ENCODE data around the gene ZSWIM7.

The ZSWIM7 gene, protein sequence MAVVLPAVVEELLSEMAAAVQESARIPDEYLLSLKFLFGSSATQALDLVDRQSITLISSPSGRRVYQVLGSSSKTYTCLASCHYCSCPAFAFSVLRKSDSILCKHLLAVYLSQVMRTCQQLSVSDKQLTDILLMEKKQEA

DNA sequence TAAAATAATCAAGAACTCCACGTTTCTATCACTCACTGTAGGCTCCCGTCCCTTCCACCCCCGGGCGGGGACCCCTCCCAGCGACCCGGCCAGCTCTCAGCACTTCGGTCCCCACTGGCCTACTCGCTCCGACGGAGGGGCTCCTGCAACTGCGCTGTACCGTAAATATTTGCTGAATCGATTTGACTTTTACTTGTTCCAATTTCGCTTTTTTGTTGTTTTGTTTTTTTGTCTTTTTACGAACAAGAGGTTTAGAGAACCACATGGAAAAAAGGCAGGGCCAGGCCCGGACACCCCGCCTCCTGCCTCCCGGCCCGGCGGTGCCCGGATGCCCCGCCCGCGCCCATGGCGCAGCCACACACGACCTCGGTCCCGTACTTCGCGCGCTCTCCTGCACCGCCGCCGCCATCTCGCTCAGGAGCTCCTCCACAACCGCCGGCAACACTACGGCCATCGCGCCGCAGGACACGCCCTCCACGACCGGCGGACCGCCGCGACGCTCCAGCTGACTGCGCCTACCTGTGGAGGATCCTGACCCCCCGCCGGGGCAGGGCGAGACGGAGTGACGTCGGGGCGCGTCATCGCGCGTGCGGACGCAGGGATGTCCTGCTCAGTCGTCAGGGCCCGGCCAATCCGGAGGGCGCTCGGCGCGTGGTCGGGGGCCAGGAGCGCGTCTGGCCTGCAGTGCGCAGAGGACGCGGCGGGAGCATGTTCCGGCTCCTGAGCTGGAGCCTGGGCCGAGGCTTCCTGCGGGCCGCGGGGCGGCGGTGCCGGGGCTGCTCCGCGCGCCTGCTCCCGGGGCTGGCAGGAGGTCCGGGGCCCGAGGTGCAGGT, at the start of gene ZSWIM7, which contains the start of gene TTC19:
Gene ZSWIM7, minus strand, starts transcription at position 564 of the 833 bp plus-strand sequence. Its CDS starts 110 bp downstream, at position 454.
Gene TTC19, plus strand, starts transcription at position 684 of the 833 bp plus-strand sequence. Its CDS starts 25 bp downstream, at position 709.
- peak; percentile 16 for DNase-seq

DNA sequence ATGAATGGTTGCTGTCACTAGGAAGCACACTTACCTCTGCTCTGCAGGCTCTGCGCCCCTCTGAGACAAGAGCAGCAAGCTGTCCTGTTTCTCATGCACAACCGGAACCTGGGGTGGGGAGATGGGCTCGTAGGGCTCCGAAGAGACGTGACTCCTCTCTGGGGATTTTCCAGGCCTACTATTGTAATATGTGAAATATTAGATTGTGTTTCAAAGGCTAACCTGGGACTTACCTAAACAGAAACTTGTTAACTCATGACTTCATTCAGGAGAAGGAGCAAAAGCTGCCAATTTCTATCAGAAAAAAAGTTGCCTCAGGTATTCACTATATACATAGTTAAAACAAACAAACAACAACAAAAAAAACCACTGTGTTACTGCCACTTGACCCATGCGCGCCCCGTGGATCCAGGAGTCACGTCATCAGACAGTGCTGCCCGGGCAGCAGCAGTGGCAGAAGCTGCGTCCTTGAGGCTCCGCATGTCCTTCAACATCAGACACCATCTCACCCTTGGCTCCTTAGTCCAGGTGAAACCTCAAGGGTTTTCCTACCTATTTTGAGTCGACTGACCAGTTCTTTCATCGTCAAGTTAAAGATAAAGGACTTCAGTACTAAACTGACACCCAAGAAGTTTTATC, 49.4 kb upstream of the ZSWIM7 start:
- no peak for DNase-seq

DNA sequence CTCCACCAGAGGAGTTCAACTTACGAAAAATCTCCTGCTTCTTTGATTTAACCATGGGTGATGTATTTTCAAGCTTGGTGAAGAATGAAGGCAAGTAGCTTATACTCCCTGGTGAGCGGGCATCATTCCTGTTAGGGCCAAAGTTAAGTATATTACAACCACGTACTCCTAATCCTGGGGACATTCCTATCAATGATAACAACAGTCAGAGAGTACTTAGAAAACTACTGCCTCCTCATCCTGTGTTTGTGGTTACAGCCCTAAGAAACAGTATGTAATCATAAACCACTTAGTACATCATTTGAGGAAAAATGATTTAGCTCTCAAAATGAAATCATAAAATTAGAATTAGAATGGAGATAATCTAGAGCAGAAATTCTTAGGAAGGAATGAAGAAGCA, 47.5 kb upstream of the ZSWIM7 start:
- no peak for DNase-seq

DNA sequence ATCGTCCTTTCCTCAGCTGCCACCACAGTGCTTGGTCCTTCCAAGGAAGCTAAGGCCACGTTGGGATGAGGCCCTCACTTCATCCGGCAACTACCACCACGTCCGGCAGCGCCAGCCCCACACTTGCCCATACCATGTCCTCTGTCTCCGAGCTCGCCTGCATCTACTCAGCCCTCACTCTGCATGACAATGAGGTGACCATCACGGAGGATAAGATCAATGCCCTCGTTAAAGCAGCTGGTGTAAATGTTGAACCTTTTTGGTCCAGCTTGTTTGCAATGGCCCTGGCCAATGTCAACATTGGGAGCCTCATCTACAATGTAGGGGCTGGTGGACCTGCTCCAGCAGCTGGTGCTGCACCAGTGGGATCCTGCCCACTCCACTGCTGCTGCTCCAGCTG, 45.0 kb upstream of the ZSWIM7 start:
- DNase-seq, result no peak

- no peak for DNase-seq
These were observed 41.3 kb upstream of the ZSWIM7 start for GRCh38 chr17:16040710-16041251.

- no peak for DNase-seq
These were observed 38.1 kb upstream of the ZSWIM7 start for GRCh38 chr17:16037636-16038035.

DNA sequence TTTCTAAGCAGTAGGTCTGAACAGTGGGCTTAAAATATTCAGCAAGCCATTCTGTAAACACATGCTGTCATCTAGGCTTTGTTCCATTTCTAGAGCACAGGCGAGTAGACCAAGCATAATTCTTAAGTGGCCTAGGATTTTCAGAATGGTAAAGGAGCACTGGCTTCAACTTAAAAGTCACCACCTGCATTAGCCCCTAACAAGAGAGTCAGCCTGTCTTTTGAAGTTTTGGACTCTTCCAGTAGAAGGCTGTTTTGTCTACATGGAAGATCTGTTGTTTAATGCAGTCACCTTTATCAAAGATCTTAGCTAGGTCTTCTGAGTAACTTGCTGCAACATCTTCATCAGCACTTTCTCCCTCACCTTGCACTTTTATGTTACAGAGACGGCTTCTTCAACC, 36.8 kb upstream of the ZSWIM7 start:
- no peak for DNase-seq

DNA sequence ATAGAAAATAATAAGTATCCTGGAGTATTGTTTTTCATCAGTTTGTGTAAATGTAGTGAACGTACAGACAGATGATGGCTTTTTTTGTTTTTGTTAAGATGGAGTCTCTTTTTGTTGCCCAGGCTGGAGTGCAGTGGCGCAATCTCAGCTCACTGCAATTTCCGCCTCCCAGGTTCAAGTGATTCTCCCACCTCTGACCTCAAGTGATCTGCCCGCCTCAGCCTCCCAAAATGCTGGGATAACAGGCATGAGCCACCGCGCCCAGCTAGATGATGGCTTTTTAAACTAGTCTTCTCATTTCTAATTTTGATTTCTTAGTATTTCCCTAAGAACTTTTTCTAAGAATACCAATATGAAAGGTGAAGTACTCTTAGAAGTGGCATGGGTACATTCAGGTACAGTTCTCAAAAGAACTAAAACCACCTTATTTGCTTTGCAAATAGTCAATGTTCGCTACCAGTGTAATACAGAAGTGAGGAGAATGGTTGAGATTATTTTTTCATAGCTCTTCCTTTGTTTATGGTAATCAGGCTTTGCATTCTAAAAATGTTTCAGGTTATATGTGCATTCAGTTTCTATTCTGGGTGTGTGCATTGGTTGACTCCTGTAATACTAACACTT, 34.3 kb upstream of the ZSWIM7 start:
- DNase-seq, result no peak

DNA sequence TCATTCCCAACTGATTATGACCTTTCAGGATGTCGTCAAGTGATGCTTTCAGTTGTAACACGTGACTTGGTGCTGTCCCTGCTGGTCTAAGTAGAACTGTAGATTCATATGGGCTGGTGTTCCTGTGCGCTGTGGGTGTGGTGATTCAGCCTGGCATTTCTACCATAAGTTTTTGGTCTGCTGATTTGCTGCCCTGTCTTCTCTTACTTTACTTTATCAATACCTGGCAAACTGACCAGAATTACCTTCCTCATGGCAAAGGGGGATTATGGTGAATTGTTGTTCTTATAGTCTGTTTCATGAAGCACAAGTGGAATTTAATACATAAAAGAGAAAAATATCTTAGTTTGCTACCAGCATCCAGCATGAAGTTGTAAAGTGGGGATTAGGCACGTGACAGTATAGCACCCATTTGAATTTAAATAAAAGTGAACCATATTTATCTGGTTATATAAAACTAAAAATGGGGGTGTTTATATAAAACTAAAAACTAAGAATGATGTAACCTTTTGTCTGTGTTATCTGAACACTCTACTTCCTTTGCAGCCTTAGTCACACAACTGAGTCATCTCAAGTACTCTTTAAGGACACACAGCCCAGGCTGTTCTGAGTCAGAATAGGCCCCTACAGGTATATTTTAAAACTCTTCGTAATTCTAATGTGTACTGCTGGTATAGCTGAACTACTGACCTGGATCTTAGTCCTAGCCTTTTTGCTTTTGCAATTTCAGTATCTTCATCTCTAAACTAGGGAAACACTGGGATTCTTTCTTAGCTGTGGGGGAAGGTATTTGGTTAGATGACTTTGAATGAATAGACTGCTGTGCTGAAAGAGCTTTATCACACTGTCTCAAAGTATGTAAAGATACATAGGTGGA, 28.4 kb upstream of the ZSWIM7 start:
- DNase-seq, result no peak

DNA sequence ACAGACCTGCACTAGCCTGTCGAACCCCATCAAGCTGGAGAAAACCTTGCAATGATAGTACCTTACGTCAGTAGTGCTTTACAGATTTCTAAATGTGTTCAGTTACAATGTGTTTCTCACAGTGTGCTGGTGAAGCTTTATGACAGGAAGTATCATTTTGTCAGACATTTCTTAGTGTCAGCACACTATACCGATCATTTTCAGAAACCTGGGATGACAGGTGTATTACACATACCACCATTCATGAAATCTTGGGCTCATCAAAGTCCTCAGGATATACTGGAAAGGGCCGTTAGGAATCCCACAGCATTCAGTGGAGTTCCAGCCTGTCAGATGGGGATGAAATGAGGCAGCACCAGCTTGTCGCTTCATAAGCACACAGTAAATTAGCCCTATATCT, 27.4 kb upstream of the ZSWIM7 start:
- DNase-seq, result no peak

GRCh38 chr17:16025202-16025601, 25.7 kb upstream of the ZSWIM7 start:
- no peak for DNase-seq

DNA sequence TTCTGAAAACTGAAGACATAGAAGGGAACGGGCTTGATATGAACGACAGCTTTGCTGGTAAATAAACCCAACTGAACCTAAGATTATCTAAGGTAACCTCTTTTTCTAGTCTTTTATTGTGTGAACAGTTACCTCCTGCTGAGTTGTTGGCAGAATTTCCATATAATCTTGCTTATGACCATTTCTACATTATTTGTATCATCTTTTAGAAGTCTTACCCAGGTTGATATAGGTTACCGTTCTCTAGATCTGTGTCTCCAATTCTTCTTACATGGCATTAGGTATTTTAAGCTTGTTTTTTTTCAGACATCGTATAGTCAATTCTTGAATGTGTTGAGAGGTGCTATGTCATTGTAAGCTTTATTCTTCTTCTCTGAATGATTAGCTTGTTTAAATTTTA, 24.4 kb upstream of the ZSWIM7 start:
- no peak for DNase-seq

- no peak for DNase-seq
These were observed 19.8 kb upstream of the ZSWIM7 start for GRCh38 chr17:16019347-16019746.

- DNase-seq, result no peak
These were observed 14.5 kb upstream of the ZSWIM7 start for GRCh38 chr17:16013943-16014407.

GRCh38 chr17:16007439-16007838, 7.9 kb upstream of the ZSWIM7 start:
- DNase-seq, result no peak

GRCh38 chr17:16005636-16006035, 6.1 kb upstream of the ZSWIM7 start:
- no peak for DNase-seq

GRCh38 chr17:16003841-16004240, 4.3 kb upstream of the ZSWIM7 start:
- no peak for DNase-seq

- no peak for DNase-seq
These were observed 3.3 kb upstream of the ZSWIM7 start for GRCh38 chr17:16002708-16003260.

- no peak for DNase-seq
These were observed 1.9 kb upstream of the ZSWIM7 start for GRCh38 chr17:16001226-16001897.

DNA sequence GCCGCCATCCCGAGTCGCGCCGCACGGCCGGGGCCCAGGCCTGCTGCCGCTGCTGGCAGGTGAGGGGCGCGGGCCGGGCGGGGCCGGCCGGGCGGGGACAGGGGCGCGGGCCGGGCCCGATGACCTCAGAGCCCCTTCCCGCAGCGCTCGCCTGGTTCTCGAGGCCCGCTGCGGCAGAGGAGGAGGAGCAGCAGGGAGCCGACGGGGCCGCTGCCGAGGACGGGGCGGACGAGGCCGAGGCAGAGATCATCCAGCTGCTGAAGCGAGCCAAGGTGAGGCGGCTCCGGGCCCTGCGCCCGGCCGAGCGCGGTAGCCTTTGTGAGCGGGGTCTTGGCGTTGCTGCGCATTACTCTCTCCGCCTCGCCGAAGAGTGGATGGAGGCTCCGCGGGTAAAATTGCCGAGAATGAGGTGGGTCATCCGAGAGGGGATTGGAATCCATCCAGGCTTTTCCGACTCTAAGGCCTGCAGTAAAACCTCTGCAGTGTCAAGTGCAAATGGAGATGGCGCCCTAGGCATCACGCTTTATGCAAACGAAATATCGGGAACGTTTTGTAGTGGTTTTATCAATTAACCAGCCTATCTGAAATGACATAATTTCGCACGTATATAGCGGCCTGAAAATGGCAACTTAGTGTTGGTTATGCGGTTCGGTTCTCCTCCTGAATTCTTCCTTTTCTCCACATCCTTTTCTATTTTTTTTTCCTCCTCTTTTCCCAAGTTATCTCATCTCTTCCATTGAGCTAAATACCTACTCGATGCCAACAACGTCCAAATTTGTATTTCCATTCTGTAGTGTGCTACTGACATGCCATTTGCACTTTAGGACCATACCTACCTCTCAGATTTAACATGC, 697 bp upstream of the ZSWIM7 start:
- no peak for DNase-seq
